MM.1S (cell line): ENCODE data around the gene GPR87.

Experiments
- EZH2 ChIP-seq: fragments of 300-600 bp; sonication (generic); optimal IDR thresholded peaks from 2 replicates; pipeline ENCODE3; 2017; ENCODE audit warnings: low read depth, mild to moderate bottlenecking, antibody characterized with exemption, low read length, mixed read lengths
- EZH2phosphoT487 ChIP-seq: fragments of 300-600 bp; sonication (generic); IDR thresholded peaks from 2 replicates; pipeline ENCODE4 v1.6.1; 2018; ENCODE audit warnings: antibody characterized with exemption, low read length
- TF ChIP-seq, protein P1 (sequence below): fragments of 300-600 bp; sonication (generic); IDR thresholded peaks from 2 replicates; pipeline ENCODE4 v1.5.1; 2016; ENCODE audit warnings: antibody characterized with exemption, low read length, mixed read lengths

DNA sequence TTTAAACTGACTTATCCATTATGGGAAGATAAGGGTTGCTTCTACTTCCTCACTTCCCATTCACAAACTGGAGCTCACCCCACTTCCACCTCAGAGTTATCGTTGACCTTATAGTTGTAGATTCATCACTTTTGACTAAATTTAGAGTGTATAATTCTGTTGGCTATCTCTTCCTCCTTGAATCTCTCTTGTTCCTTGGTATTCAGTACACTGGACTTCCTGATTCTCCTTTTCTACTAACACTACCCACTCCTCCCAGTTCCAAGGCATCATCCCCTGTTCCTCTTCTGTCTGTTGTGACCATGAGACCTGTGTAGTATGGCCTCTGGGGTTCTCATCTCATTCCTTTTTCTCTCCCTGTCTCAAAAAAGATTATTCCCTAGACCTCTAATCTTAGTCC is 5.9 kb upstream of the GPR87 start:
- TF ChIP-seq, protein P1, sequence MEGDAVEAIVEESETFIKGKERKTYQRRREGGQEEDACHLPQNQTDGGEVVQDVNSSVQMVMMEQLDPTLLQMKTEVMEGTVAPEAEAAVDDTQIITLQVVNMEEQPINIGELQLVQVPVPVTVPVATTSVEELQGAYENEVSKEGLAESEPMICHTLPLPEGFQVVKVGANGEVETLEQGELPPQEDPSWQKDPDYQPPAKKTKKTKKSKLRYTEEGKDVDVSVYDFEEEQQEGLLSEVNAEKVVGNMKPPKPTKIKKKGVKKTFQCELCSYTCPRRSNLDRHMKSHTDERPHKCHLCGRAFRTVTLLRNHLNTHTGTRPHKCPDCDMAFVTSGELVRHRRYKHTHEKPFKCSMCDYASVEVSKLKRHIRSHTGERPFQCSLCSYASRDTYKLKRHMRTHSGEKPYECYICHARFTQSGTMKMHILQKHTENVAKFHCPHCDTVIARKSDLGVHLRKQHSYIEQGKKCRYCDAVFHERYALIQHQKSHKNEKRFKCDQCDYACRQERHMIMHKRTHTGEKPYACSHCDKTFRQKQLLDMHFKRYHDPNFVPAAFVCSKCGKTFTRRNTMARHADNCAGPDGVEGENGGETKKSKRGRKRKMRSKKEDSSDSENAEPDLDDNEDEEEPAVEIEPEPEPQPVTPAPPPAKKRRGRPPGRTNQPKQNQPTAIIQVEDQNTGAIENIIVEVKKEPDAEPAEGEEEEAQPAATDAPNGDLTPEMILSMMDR = no peak
- no peak for TF ChIP-seq EZH2
- no peak for TF ChIP-seq EZH2phosphoT487
